HepG2 (cell line): ENCODE measurements around the gene FAF1. TPM values are rescaled to one million over a fixed set of nuclear protein-coding genes. Genes with fewer than 3 reads are reported as not detected.
A peak's percentile ranks its signal among the peaks of the same experiment; 100 is the strongest.

Source experiments
- ATAC-seq: fragments of 200-7000 bp; cut with Tn5 transposase; 3 replicates; pipeline ENCODE4 v1.9.1; 2020; ENCODE audit warnings: mild to moderate bottlenecking, moderate library complexity
- BruUV-seq: library from RNA; stranded (reverse); fragments of 400-500 nt; replicated peaks from 2 replicates; lab custom pipeline; 2021; lab: Mats Ljungman, UMichigan
- CTCF ChIA-PET: fragments of 300-600 bp; formaldehyde crosslinking; extraction: SDS; loops from one replicate; lab custom pipeline; 2021; ENCODE audit warnings: low total read pairs, inconsistent platforms, low intra/inter-chr PET ratio; lab: Yijun Ruan, JAX
- POLR2A ChIA-PET: fragments of 350-600 bp; sonication (Branson Sonifier 250); formaldehyde crosslinking; loops from one replicate; lab custom pipeline; 2020; ENCODE audit warnings: antibody characterized with exemption, inconsistent platforms; lab: Yijun Ruan, JAX
- DNase-seq: peaks from one replicate; pipeline ENCODE4 v3.0.0-alpha.2; 2015; ENCODE audit warnings: low spot score
- FAIRE-seq: peaks from 3 replicates; lab custom pipeline; 2011; peaks lifted over from hg19 to GRCh38; lab: Jason Lieb, UNC
- H2AFZ ChIP-seq: one replicate; pipeline ENCODE4 v1.6.1; 2011; ENCODE audit warnings: low read length, inconsistent platforms
- H3K27ac ChIP-seq: fragments of 300-600 bp; 3 replicates; pipeline ENCODE4 v1.8.0; 2011; ENCODE audit warnings: mixed run types, mild to moderate bottlenecking, mixed read lengths, low read length, inconsistent platforms; ENCODE audit not compliant: insufficient read depth; ENCODE audit errors: extremely low read length
- H3K27me3 ChIP-seq, 2 experiments: fragments of 200-600 bp in 1 of 2; 2 replicates in 1 of 2; 3 replicates in 1 of 2; pipeline versions ENCODE4 v1.6.0 to v1.8.0; 2011; ENCODE audit warnings: low read length in 2 of 2, mild to moderate bottlenecking in 2 of 2, moderate library complexity in 2 of 2, inconsistent platforms in 1 of 2; ENCODE audit not compliant: insufficient read depth in 2 of 2, control insufficient read depth in 1 of 2
- H3K36me3 ChIP-seq, 2 experiments: fragments of 200-600 bp in 1 of 2; replicated peaks in 1 of 2; 2 replicates in 1 of 2; 3 replicates in 1 of 2; pipeline versions ENCODE4 v1.5.1 to v1.8.0; 2011; ENCODE audit warnings: low read length in 2 of 2, inconsistent platforms in 1 of 2; ENCODE audit not compliant: insufficient read depth in 2 of 2, control insufficient read depth in 1 of 2
- H3K4me1 ChIP-seq: 2 replicates; pipeline ENCODE4 v1.5.1; 2012; ENCODE audit warnings: low read length, inconsistent platforms; ENCODE audit not compliant: insufficient read depth
- H3K4me2 ChIP-seq: 2 replicates; pipeline ENCODE4 v1.6.0; 2011; ENCODE audit warnings: low read depth, low read length, inconsistent platforms
- H3K4me3 ChIP-seq, 3 experiments: fragments of 200-600 bp in 1 of 3; sonication (generic), shearing (Covaris generic) in 1 of 3; replicated peaks in 1 of 3; 2 replicates each; pipeline ENCODE4 v1.5.1; 2011 to 2016; ENCODE audit warnings: low read length in 3 of 3, inconsistent platforms in 2 of 3, low read depth in 2 of 3, mild to moderate bottlenecking in 2 of 3, control low read depth in 1 of 3, mixed read lengths in 1 of 3; ENCODE audit not compliant: insufficient read depth in 1 of 3
- H3K79me2 ChIP-seq: one replicate; pipeline ENCODE4 v1.6.1; 2011; ENCODE audit warnings: low read length, inconsistent platforms; ENCODE audit not compliant: insufficient read depth
- H3K9ac ChIP-seq: 2 replicates; pipeline ENCODE4 v1.6.0; 2011; ENCODE audit warnings: mild to moderate bottlenecking, low read depth, low read length, inconsistent platforms; ENCODE audit not compliant: insufficient read depth
- H3K9me3 ChIP-seq: 2 replicates; pipeline ENCODE4 v1.5.1; 2012; ENCODE audit warnings: mild to moderate bottlenecking, low read length
- H4K20me1 ChIP-seq: 2 replicates; pipeline ENCODE4 v1.6.0; 2011; ENCODE audit warnings: inconsistent platforms, mild to moderate bottlenecking, low read length, moderate library complexity; ENCODE audit not compliant: insufficient read depth
- FOXA1 ChIP-seq, 2 experiments: fragments of 450-650 bp in 1 of 2; sonication (generic) in 1 of 2; formaldehyde crosslinking in 1 of 2; IDR thresholded peaks; 2 replicates each; pipeline versions ENCODE4 v1.4.0 to v1.6.1; 2016 to 2020; ENCODE audit warnings: missing genetic modification reagents in 1 of 2
- GMEB2 ChIP-seq: IDR thresholded peaks from 2 replicates; pipeline ENCODE4 v1.6.1; 2016; ENCODE audit warnings: missing biosample characterization, missing genetic modification reagents, low read depth
- NR2C2 ChIP-seq: sonication (generic); formaldehyde crosslinking; IDR thresholded peaks from 2 replicates; pipeline ENCODE4 v1.4.0; 2020; ENCODE audit warnings: missing genetic modification reagents, mild to moderate bottlenecking, moderate library complexity, borderline replicate concordance
- PHF21A ChIP-seq: sonication (generic); formaldehyde crosslinking; IDR thresholded peaks from 2 replicates; pipeline ENCODE4 v1.5.0; 2020; ENCODE audit warnings: mild to moderate bottlenecking, missing genetic modification reagents
- SNAPC4 ChIP-seq: sonication (generic); formaldehyde crosslinking; IDR thresholded peaks from 2 replicates; pipeline ENCODE4 v1.4.0; 2020; ENCODE audit warnings: mild to moderate bottlenecking, missing genetic modification reagents
- ZNF317 ChIP-seq: sonication (generic); formaldehyde crosslinking; IDR thresholded peaks from 2 replicates; pipeline ENCODE4 v1.5.0; 2020; ENCODE audit warnings: mild to moderate bottlenecking, missing genetic modification reagents
- ZNF556 ChIP-seq: sonication (generic); formaldehyde crosslinking; IDR thresholded peaks from 2 replicates; pipeline ENCODE4 v1.4.0; 2020; ENCODE audit warnings: mild to moderate bottlenecking, missing genetic modification reagents, borderline replicate concordance
- ZNF740 ChIP-seq: sonication (generic); formaldehyde crosslinking; IDR thresholded peaks from 2 replicates; pipeline ENCODE4 v1.4.0; 2020; ENCODE audit warnings: missing genetic modification reagents
- WGBS: methylation state at CpG from one replicate; pipeline ENCODE4 v1.1.6; 2017; ENCODE audit warnings: low lambda C conversion rate; 5-methylcytosine and 5-hydroxymethylcytosine counted together
- in situ Hi-C: cut with HindIII; loops from 2 replicates; pipeline ENCODE4 v1.10.0; 2017; ENCODE audit warnings: low pct_unique_long_range_greater_than_20kb; ENCODE audit not compliant: extremely low pct_ligation_motif_present
- intact Hi-C: fragments of 100-400 bp; cut with micrococcal nuclease; formaldehyde crosslinking; loops from one replicate; pipeline ENCODE4 v1.10.0; 2022; ENCODE audit not compliant: unreplicated experiment
- polyA plus RNA-seq, 8 experiments: library from polyadenylated mRNA; depleted of rRNA in 3 of 8; stranded (reverse) in 7 of 8; unstranded in 1 of 8; fragments of >200 nt; fragmentation: Illumina TruSeq in 4 of 8; extraction: Trizol in 4 of 8; gene quantifications; 2 replicates each; pipeline versions ENCODE4 v1.2.1 to v1.2.3, GENCODE V29; 2011 to 2016; ENCODE audit warnings: low read depth in 4 of 8, missing spikeins in 1 of 8, mixed read lengths in 1 of 8; ENCODE audit not compliant: insufficient read depth in 1 of 8
- total RNA-seq, 5 experiments: library from RNA; depleted of rRNA; stranded (reverse); fragments of >200 nt; fragmentation: Illumina TruSeq; extraction: Trizol; gene quantifications; 2 replicates each; pipeline ENCODE4 v1.2.3, GENCODE V29; 2016; ENCODE audit warnings: low read depth in 1 of 5

FAF1 gene
- total and polyA plus RNA-seq, 2 of the 13 experiments (the other 11 are each of a cell fraction or from before 2014, with no cell fraction given): 19.4 to 63.3 TPM

- DNase-seq (peak; percentile 29), ATAC-seq (peak; percentile 71), FAIRE-seq (no peak)
- no peak overlapping the region for H3K4me2 ChIP-seq
- intact Hi-C loops (no loop called here), in situ Hi-C loops (no loop called here)
- no peak overlapping the region for H3K27ac ChIP-seq
- peaks cover 1 to 19% of the 10 kb centered on the region in 2 experiments; a peak in 4 of 5 replicates for H3K36me3 ChIP-seq
- no peak overlapping the region for H3K4me3 ChIP-seq
- H3K9me3 ChIP-seq: no peaks in the 10 kb centered on the region
- no TSS peak for BruUV-seq
- H3K27me3 ChIP-seq: no peaks in the 10 kb centered on the region
- POLR2A ChIA-PET: no interaction called here
- CTCF ChIA-PET: no interaction called here
- WGBS: 77% methylated on average over 7 of the region's 7 CpGs
- H2AFZ ChIP-seq: no peak overlapping the region
- H4K20me1 ChIP-seq: no peaks in the 10 kb centered on the region
- H3K4me1 ChIP-seq: peaks cover 11% of the 10 kb centered on the region
- TF ChIP-seq SNAPC4 (no peak), ZNF556 (CRISPR knock-in tag) (no peak), FOXA1 (IDR thresholded peaks at IDR 0.05) (no peak), FOXA1 (CRISPR knock-in tag; IDR thresholded peaks at IDR 0.05) (0 out of 2 replicates have a peak, but pooled peaks have one; percentile 16), NR2C2 (CRISPR knock-in tag) (no peak), GMEB2 (CRISPR knock-in tag) (no peak), ZNF740 (CRISPR knock-in tag) (no peak), PHF21A (CRISPR knock-in tag) (0 out of 2 replicates have a peak, but pooled peaks have one; percentile 46), ZNF317 (CRISPR knock-in tag) (no peak)
- H3K9ac ChIP-seq: no peak overlapping the region
- no peaks in the 10 kb centered on the region for H3K79me2 ChIP-seq
These were observed 390.0 kb downstream of the FAF1 start for GRCh38 chr1:50570066-50570468.
